HUDEP-2 (cell line): ENCODE measurements around the gene DNAJA3.
A peak's percentile ranks its signal among the peaks of the same experiment; 100 is the strongest.
"Not testable (repeated sequence)": the region's sequence is repeated elsewhere in the genome, so short reads cannot be mapped to it uniquely, and the experiment has no call there.

ENCODE experiments used
- DNase-seq, 76 experiments: peaks; one replicate each; lab custom pipeline; 2025; ENCODE audit not compliant: unreplicated experiment in 76 of 76; lab: John Stamatoyannopoulos, UW

Gene DNAJA3

GRCh38 chr16:4386951-4387565 lies 38.6 kb upstream of the DNAJA3 start:
- no peak for DNase-seq

- DNase-seq = no peak
These were observed 37.9 kb upstream of the DNAJA3 start for GRCh38 chr16:4387781-4388180.

- no peak for DNase-seq
These were observed 37.2 kb upstream of the DNAJA3 start for GRCh38 chr16:4388271-4389021.

GRCh38 chr16:4389051-4389955 lies 36.4 kb upstream of the DNAJA3 start:
- DNase-seq = no peak

GRCh38 chr16:4390266-4391260 lies 35.1 kb upstream of the DNAJA3 start:
- no peak for DNase-seq

- no peak for DNase-seq
These were observed 33.9 kb upstream of the DNAJA3 start for GRCh38 chr16:4391631-4392381.

GRCh38 chr16:4392382-4393239 lies 33.1 kb upstream of the DNAJA3 start:
- DNase-seq = no peak

GRCh38 chr16:4393240-4393600 lies 32.4 kb upstream of the DNAJA3 start:
- no peak for DNase-seq

GRCh38 chr16:4393850-4394249 lies 31.8 kb upstream of the DNAJA3 start:
- not testable (repeated sequence) for DNase-seq

GRCh38 chr16:4395055-4395726 lies 30.5 kb upstream of the DNAJA3 start:
- DNase-seq = no peak

GRCh38 chr16:4399001-4399730 lies 26.5 kb upstream of the DNAJA3 start:
- no peak for DNase-seq

- DNase-seq = no peak
These were observed 24.6 kb upstream of the DNAJA3 start for GRCh38 chr16:4401094-4401501.

- no peak for DNase-seq
These were observed 24.2 kb upstream of the DNAJA3 start for GRCh38 chr16:4401510-4401909.

GRCh38 chr16:4402439-4403132 lies 23.1 kb upstream of the DNAJA3 start:
- DNase-seq = peak in 66 of 76 experiments; percentile 5 to 76 (median 52)

- DNase-seq = no peak
These were observed 22.3 kb upstream of the DNAJA3 start for GRCh38 chr16:4403133-4403949.
